MM.1S (cell line): ENCODE data around the gene ARHGAP12.

Experiments
- DNase-seq: peaks from one replicate; pipeline ENCODE4 v3.0.0-alpha.2; 2015
- H2AFZ ChIP-seq: fragments of 300-600 bp; sonication (generic); 2 replicates; pipeline ENCODE4 v1.6.0; 2016; ENCODE audit warnings: antibody characterized with exemption, low read length
- H3F3A ChIP-seq: fragments of 300-600 bp; sonication (generic); 2 replicates; pipeline ENCODE4 v1.6.1; 2016; ENCODE audit warnings: mild to moderate bottlenecking, antibody characterized with exemption, low read length, moderate library complexity, mixed read lengths; ENCODE audit not compliant: insufficient read depth
- H3K27ac ChIP-seq: fragments of 300-600 bp; sonication (generic); 2 replicates; pipeline ENCODE4 v1.5.1; 2016; ENCODE audit warnings: mild to moderate bottlenecking, low read length
- H3K27me3 ChIP-seq: fragments of 300-600 bp; sonication (generic); replicated peaks from 2 replicates; pipeline ENCODE4 v1.6.0; 2016; ENCODE audit warnings: low read length; ENCODE audit not compliant: insufficient read depth
- H3K36me3 ChIP-seq: fragments of 300-600 bp; sonication (generic); replicated peaks from 2 replicates; pipeline ENCODE4 v1.6.1; 2016; ENCODE audit warnings: mild to moderate bottlenecking, low read length, mixed read lengths; ENCODE audit not compliant: insufficient read depth
- H3K4me1 ChIP-seq: fragments of 300-600 bp; sonication (generic); 2 replicates; pipeline ENCODE4 v1.6.1; 2016; ENCODE audit warnings: low read length, mixed read lengths
- H3K4me2 ChIP-seq: fragments of 300-600 bp; sonication (generic); 2 replicates; pipeline ENCODE4 v1.6.0; 2016; ENCODE audit warnings: low read depth, low read length
- H3K4me3 ChIP-seq: fragments of 300-600 bp; sonication (generic); 2 replicates; pipeline ENCODE4 v1.5.1; 2016; ENCODE audit warnings: low read length, mixed read lengths
- H3K79me2 ChIP-seq: fragments of 300-600 bp; sonication (generic); 2 replicates; pipeline ENCODE4 v1.6.1; 2016; ENCODE audit warnings: mixed run types, low read length, mixed read lengths
- H3K9ac ChIP-seq: fragments of 300-600 bp; sonication (generic); 2 replicates; pipeline ENCODE4 v1.6.1; 2016; ENCODE audit warnings: low read length, mixed read lengths
- H3K9me2 ChIP-seq: fragments of 300-600 bp; sonication (generic); replicated peaks from 2 replicates; pipeline ENCODE4 v1.6.1; 2016; ENCODE audit warnings: mild to moderate bottlenecking, low read length, mixed read lengths; ENCODE audit not compliant: insufficient read depth
- H3K9me3 ChIP-seq: fragments of 300-600 bp; sonication (generic); replicated peaks from 2 replicates; pipeline ENCODE4 v1.6.1; 2016; ENCODE audit warnings: mild to moderate bottlenecking, low read length, mixed read lengths; ENCODE audit not compliant: insufficient read depth
- H4K20me1 ChIP-seq: fragments of 300-600 bp; sonication (generic); 2 replicates; pipeline ENCODE4 v1.6.1; 2016; ENCODE audit warnings: mild to moderate bottlenecking, low read length, moderate library complexity, mixed read lengths; ENCODE audit not compliant: insufficient read depth
- EZH2 ChIP-seq: fragments of 300-600 bp; sonication (generic); optimal IDR thresholded peaks from 2 replicates; pipeline ENCODE3; 2017; ENCODE audit warnings: low read depth, mild to moderate bottlenecking, antibody characterized with exemption, low read length, mixed read lengths
- EZH2phosphoT487 ChIP-seq: fragments of 300-600 bp; sonication (generic); IDR thresholded peaks from 2 replicates; pipeline ENCODE4 v1.6.1; 2018; ENCODE audit warnings: antibody characterized with exemption, low read length
- TF ChIP-seq, protein P1 (sequence below): fragments of 300-600 bp; sonication (generic); IDR thresholded peaks from 2 replicates; pipeline ENCODE4 v1.5.1; 2016; ENCODE audit warnings: antibody characterized with exemption, low read length, mixed read lengths

ARHGAP12 gene

DNA sequence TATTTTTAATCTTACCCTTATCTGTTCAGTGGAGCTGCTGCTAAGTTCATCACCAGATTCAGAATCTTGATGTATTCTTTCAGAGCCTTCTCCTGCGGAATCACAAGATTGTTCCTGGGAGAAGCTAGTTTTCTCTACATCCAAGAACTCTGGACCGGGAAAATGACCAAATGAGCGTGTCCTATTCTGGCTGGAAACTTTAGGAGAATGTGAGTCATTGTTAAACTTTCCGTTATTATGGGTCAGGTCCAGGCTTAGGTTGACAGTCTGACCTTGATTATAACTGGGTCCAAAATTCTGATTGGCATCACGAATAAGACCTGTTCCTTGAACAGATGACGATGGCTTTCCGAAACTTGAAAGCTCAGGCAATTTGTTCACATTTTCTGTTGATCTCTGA, 20.5 kb downstream of the ARHGAP12 start:
- no peak for DNase-seq
- no peak overlapping the region for H3K4me2 ChIP-seq
- peaks cover 21% of the 10 kb centered on the region for H3K79me2 ChIP-seq
- H3K4me3 ChIP-seq, result no peak overlapping the region
- no peak overlapping the region for H3K9ac ChIP-seq
- no peaks in the 10 kb centered on the region for H3K9me2 ChIP-seq
- no peak for TF ChIP-seq EZH2
- H4K20me1 ChIP-seq, result no peaks in the 10 kb centered on the region
- H3K4me1 ChIP-seq, result no peaks in the 10 kb centered on the region
- H3F3A ChIP-seq, result no peaks in the 10 kb centered on the region
- no peaks in the 10 kb centered on the region for H3K36me3 ChIP-seq
- H2AFZ ChIP-seq, result no peak overlapping the region
- no peak overlapping the region for H3K27ac ChIP-seq
- H3K9me3 ChIP-seq, result no peaks in the 10 kb centered on the region
- H3K27me3 ChIP-seq, result no peaks in the 10 kb centered on the region

DNA sequence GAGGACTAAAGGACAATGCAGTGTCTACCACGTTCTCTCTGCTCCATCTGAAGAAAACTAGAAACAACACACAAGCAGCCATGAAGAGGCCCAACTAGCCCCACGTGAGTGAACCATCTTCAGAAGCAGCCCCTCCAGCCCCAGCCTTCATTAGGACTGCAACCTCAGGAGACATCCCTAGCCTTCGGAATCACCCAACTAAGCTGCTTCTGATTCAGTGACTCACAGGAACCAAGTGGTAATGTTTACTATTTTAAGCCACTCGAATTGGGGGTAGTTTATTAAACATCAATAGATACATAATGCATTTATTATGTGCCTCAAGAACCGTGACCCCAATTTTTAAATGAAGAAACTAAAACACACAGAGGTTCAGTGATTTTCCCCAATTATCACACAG, 22.6 kb downstream of the ARHGAP12 start:
- Histone ChIP-seq H3K9ac (no peak overlapping the region), H3F3A (no peaks in the 10 kb centered on the region), H3K9me2 (no peaks in the 10 kb centered on the region), H3K27ac (no peak overlapping the region), H3K79me2 (0 out of 2 replicates have a peak, but pooled peaks cover 3% of the 10 kb centered on the region), H3K9me3 (no peaks in the 10 kb centered on the region), H3K4me3 (no peak overlapping the region), H3K36me3 (no peaks in the 10 kb centered on the region), H3K4me1 (no peaks in the 10 kb centered on the region), H3K4me2 (no peak overlapping the region), H3K27me3 (no peaks in the 10 kb centered on the region), H2AFZ (no peak overlapping the region), H4K20me1 (no peaks in the 10 kb centered on the region)
- TF ChIP-seq, protein P1, sequence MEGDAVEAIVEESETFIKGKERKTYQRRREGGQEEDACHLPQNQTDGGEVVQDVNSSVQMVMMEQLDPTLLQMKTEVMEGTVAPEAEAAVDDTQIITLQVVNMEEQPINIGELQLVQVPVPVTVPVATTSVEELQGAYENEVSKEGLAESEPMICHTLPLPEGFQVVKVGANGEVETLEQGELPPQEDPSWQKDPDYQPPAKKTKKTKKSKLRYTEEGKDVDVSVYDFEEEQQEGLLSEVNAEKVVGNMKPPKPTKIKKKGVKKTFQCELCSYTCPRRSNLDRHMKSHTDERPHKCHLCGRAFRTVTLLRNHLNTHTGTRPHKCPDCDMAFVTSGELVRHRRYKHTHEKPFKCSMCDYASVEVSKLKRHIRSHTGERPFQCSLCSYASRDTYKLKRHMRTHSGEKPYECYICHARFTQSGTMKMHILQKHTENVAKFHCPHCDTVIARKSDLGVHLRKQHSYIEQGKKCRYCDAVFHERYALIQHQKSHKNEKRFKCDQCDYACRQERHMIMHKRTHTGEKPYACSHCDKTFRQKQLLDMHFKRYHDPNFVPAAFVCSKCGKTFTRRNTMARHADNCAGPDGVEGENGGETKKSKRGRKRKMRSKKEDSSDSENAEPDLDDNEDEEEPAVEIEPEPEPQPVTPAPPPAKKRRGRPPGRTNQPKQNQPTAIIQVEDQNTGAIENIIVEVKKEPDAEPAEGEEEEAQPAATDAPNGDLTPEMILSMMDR, result no peak
- TF ChIP-seq EZH2 (no peak), EZH2phosphoT487 (no peak)
- DNase-seq, result no peak

DNA sequence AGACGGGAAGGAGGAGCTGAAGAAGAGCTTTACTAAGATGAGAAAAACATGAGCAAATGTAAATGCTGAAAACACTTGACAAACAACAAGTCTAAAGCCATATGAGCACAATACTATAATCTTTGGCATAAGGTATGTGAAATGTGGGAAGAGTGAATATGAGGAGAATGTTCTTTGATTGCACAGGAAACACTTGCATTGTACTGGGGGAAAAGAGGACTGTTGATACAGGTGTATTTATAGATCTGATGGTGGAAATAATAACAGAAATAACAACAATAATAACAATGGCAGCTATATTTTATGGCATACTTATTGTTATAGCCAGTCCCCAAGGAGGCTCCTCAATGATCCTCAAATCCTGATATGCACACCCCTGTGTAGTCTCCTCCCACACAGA, 23.0 kb downstream of the ARHGAP12 start:
- DNase-seq, result no peak
- no peak overlapping the region for H3K27ac ChIP-seq
- H3K9me2 ChIP-seq, result no peaks in the 10 kb centered on the region
- H3K4me1 ChIP-seq, result no peaks in the 10 kb centered on the region
- no peak overlapping the region for H3K4me3 ChIP-seq
- H3K27me3 ChIP-seq, result no peaks in the 10 kb centered on the region
- H3K36me3 ChIP-seq, result no peaks in the 10 kb centered on the region
- 0 out of 2 replicates have a peak, but pooled peaks cover 3% of the 10 kb centered on the region for H3K79me2 ChIP-seq
- H3K4me2 ChIP-seq, result no peak overlapping the region
- TF ChIP-seq EZH2phosphoT487, result no peak
- TF ChIP-seq, protein P1, result no peak
- TF ChIP-seq EZH2, result no peak
- H4K20me1 ChIP-seq, result no peaks in the 10 kb centered on the region
- H3K9me3 ChIP-seq, result no peaks in the 10 kb centered on the region
- H3F3A ChIP-seq, result no peaks in the 10 kb centered on the region
- H2AFZ ChIP-seq, result no peak overlapping the region
- H3K9ac ChIP-seq, result no peak overlapping the region

DNA sequence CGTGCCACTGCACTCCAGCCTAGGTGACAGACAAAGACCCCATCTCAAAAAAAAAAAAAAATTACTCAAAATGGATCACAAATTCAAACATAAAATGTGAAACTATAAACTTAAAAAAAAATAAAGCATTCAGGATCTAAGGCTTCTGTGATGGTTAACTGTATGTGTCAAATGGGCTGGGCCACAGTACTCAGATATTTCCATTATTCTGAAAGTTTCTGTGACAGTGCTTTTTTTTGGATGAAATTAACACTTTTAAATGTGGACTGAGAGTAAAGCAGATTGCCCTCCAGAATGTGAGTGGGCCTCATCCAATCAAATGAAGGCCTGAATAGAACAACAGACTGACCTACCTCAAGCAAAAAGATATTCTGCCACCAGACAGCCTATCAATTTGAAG, 26.0 kb downstream of the ARHGAP12 start:
- H4K20me1 ChIP-seq, result no peaks in the 10 kb centered on the region

More for the DNA sequence above, 26.0 kb downstream of the ARHGAP12 start:
- Histone ChIP-seq H3K9me2 (no peaks in the 10 kb centered on the region), H3K27ac (no peak overlapping the region), H2AFZ (no peak overlapping the region), H3K9me3 (no peaks in the 10 kb centered on the region), H3K27me3 (no peaks in the 10 kb centered on the region), H3F3A (no peaks in the 10 kb centered on the region), H3K4me3 (no peak overlapping the region), H3K36me3 (no peaks in the 10 kb centered on the region), H3K79me2 (0 out of 2 replicates have a peak, but pooled peaks cover 7% of the 10 kb centered on the region), H3K4me2 (no peak overlapping the region), H3K4me1 (no peaks in the 10 kb centered on the region), H3K9ac (no peak overlapping the region)
- no peak for TF ChIP-seq EZH2
- TF ChIP-seq EZH2phosphoT487, result no peak
- TF ChIP-seq, protein P1, result no peak
- no peak for DNase-seq
